ENCODE results near the gene NKX6-1.

DNA sequence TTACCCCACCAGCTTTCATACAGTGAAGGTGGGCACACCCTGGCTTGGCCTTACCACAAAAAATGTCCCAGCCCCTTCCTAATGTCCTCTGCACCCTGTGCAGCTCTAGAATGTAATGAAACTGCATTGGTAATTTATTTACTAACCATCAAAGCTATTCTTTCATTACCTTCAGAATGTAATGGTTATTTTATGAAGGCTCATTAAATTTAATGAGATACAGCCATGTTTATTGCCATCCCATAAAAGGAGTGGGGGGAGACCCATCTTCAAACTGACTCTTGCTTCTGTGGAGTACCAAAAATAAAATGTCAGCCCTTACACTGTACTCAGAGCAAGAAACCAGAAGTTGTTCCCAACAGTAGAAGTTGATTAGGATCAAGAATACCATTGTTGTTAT is 25.0 kb downstream of the NKX6-1 start:
- TF ChIP-seq, protein P1, sequence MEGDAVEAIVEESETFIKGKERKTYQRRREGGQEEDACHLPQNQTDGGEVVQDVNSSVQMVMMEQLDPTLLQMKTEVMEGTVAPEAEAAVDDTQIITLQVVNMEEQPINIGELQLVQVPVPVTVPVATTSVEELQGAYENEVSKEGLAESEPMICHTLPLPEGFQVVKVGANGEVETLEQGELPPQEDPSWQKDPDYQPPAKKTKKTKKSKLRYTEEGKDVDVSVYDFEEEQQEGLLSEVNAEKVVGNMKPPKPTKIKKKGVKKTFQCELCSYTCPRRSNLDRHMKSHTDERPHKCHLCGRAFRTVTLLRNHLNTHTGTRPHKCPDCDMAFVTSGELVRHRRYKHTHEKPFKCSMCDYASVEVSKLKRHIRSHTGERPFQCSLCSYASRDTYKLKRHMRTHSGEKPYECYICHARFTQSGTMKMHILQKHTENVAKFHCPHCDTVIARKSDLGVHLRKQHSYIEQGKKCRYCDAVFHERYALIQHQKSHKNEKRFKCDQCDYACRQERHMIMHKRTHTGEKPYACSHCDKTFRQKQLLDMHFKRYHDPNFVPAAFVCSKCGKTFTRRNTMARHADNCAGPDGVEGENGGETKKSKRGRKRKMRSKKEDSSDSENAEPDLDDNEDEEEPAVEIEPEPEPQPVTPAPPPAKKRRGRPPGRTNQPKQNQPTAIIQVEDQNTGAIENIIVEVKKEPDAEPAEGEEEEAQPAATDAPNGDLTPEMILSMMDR (IDR thresholded peaks at IDR 0.05; ENCODE audit: low read length), result no peak
- TF ChIP-seq EZH2phosphoT487 (IDR thresholded peaks at IDR 0.05; ENCODE audit: low read length) (no peak), EZH2 (optimal IDR thresholded peaks at IDR 0.05; ENCODE audit: low read depth, low read length) (no peak)
